ENCODE results near the gene KIAA0040.
"Not testable (repeated sequence)": the region's sequence is repeated elsewhere in the genome, so short reads cannot be mapped to it uniquely, and the experiment has no call there.

KIAA0040 gene

GRCh38 chr1:175116210-175116798, 76.3 kb downstream of the KIAA0040 start:
- Histone ChIP-seq H3K9me3 (replicated peaks; ENCODE audit: low read length) (no peaks in the 10 kb centered on the region), H3K4me1 (ENCODE audit: control insufficient read depth, insufficient read depth, low read length) (no peaks in the 10 kb centered on the region), H3K36me3 (ENCODE audit: insufficient read depth, low read length) (no peaks in the 10 kb centered on the region), H3K9ac (ENCODE audit: low read depth, low read length) (no peak overlapping the region), H3K4me2 (ENCODE audit: low read length) (no peak overlapping the region), H3K4me3 (ENCODE audit: low read length) (no peak overlapping the region), H3K27me3 (ENCODE audit: control insufficient read depth, insufficient read depth, low read length) (no peaks in the 10 kb centered on the region)

GRCh38 chr1:175114996-175115395, 77.6 kb downstream of the KIAA0040 start:
- no peaks in the 10 kb centered on the region for H3K9me3 ChIP-seq (replicated peaks; ENCODE audit: low read length)

GRCh38 chr1:175108331-175108820, 84.2 kb downstream of the KIAA0040 start:
- not testable (repeated sequence) for H3K9ac ChIP-seq (ENCODE audit: low read depth, low read length); H3K36me3 ChIP-seq (ENCODE audit: insufficient read depth, low read length); H3K27me3 ChIP-seq (ENCODE audit: control insufficient read depth, insufficient read depth, low read length); H3K4me3 ChIP-seq (ENCODE audit: low read length); H3K9me3 ChIP-seq (replicated peaks; ENCODE audit: low read length); H3K4me2 ChIP-seq (ENCODE audit: low read length); H3K4me1 ChIP-seq (ENCODE audit: control insufficient read depth, insufficient read depth, low read length)

More at GRCh38 chr1:175114996-175115395, 77.6 kb downstream of the KIAA0040 start:
- H3K4me3 ChIP-seq (ENCODE audit: low read length), result no peak overlapping the region
- no peaks in the 10 kb centered on the region for H3K36me3 ChIP-seq (ENCODE audit: insufficient read depth, low read length)
- no peak overlapping the region for H3K9ac ChIP-seq (ENCODE audit: low read depth, low read length)
- H3K4me2 ChIP-seq (ENCODE audit: low read length), result no peak overlapping the region
- H3K4me1 ChIP-seq (ENCODE audit: control insufficient read depth, insufficient read depth, low read length), result no peaks in the 10 kb centered on the region
- H3K27me3 ChIP-seq (ENCODE audit: control insufficient read depth, insufficient read depth, low read length), result no peaks in the 10 kb centered on the region

Data from skeletal muscle satellite cell (primary cell).